ENCODE measurements around the gene EIF4E2. TPM values are rescaled to one million over a fixed set of nuclear protein-coding genes. Genes with fewer than 3 reads are reported as not detected.
A peak's percentile ranks its signal among the peaks of the same experiment; 100 is the strongest.

Gene EIF4E2
- total RNA-seq, 4 donors from 2014 or later: 26.6 to 54.2 (median 34.1) TPM

- Histone ChIP-seq H3K27me3 (peaks cover 86% of the 10 kb centered on the region), H3K4me3 (peak overlapping the region; percentile 28)
- TF ChIP-seq CTCF (IDR thresholded peaks at IDR 0.05) (peak in 1 of 2 donors; percentile 96), POLR2A (IDR thresholded peaks at IDR 0.05) (no peak)
Observed at GRCh38 chr2:232521959-232522622, 28.4 kb upstream of the EIF4E2 start.

GRCh38 chr2:232522623-232523401 lies 27.7 kb upstream of the EIF4E2 start:
- Histone ChIP-seq H3K27me3 (peaks cover 86% of the 10 kb centered on the region), H3K27ac (no peak overlapping the region), H3K9me3 (no peaks in the 10 kb centered on the region), H3K4me1 (peaks cover 35% of the 10 kb centered on the region), H3K4me3 (peak overlapping the region; percentile 28), H3K36me3 (no peaks in the 10 kb centered on the region)
- TF ChIP-seq POLR2A (IDR thresholded peaks at IDR 0.05) (no peak), POLR2AphosphoS5 (IDR thresholded peaks at IDR 0.05) (no peak), CTCF (IDR thresholded peaks at IDR 0.05) (no peak), EP300 (IDR thresholded peaks at IDR 0.05) (no peak)
- no peak for DNase-seq (ENCODE audit: low spot score in 2 of 2)
- 23% methylated on average over 17 of the region's 46 CpGs for WGBS

More at GRCh38 chr2:232521959-232522622, 28.4 kb upstream of the EIF4E2 start:
- Histone ChIP-seq H3K27ac (no peak overlapping the region), H3K9me3 (no peaks in the 10 kb centered on the region), H3K36me3 (no peaks in the 10 kb centered on the region), H3K4me1 (peaks cover 35% of the 10 kb centered on the region)
- WGBS: no CpG with 5 or more reads among the region's 66 CpGs
- DNase-seq (ENCODE audit: low spot score in 2 of 2): no peak

GRCh38 chr2:232523402-232523681 lies 27.1 kb upstream of the EIF4E2 start:
- no CpG with 5 or more reads among the region's 16 CpGs for WGBS
- peak overlapping the region; percentile 42 for H3K4me3 ChIP-seq

GRCh38 chr2:232523682-232524597 lies 26.5 kb upstream of the EIF4E2 start:
- H3K27me3 ChIP-seq: peaks cover 78% of the 10 kb centered on the region
- H3K9me3 ChIP-seq: no peaks in the 10 kb centered on the region
- H3K36me3 ChIP-seq: no peaks in the 10 kb centered on the region
- peak overlapping the region; percentile 42 for H3K4me3 ChIP-seq
- TF ChIP-seq POLR2A (IDR thresholded peaks at IDR 0.05) (no peak), EP300 (IDR thresholded peaks at IDR 0.05) (no peak), CTCF (IDR thresholded peaks at IDR 0.05) (no peak), POLR2AphosphoS5 (IDR thresholded peaks at IDR 0.05) (no peak)
- no peak for DNase-seq (ENCODE audit: low spot score in 2 of 2)
- WGBS: under 1% methylated on average over 39 of the region's 75 CpGs
- H3K4me1 ChIP-seq: peaks cover 35% of the 10 kb centered on the region
- no peak overlapping the region for H3K27ac ChIP-seq

More at GRCh38 chr2:232523402-232523681, 27.1 kb upstream of the EIF4E2 start:
- peaks cover 84% of the 10 kb centered on the region for H3K27me3 ChIP-seq
- no peak for TF ChIP-seq POLR2AphosphoS5 (IDR thresholded peaks at IDR 0.05)
- no peak for TF ChIP-seq POLR2A (IDR thresholded peaks at IDR 0.05)
- no peak for TF ChIP-seq EP300 (IDR thresholded peaks at IDR 0.05)
- TF ChIP-seq CTCF (IDR thresholded peaks at IDR 0.05): no peak
- no peaks in the 10 kb centered on the region for H3K36me3 ChIP-seq
- no peak for DNase-seq (ENCODE audit: low spot score in 2 of 2)
- peaks cover 35% of the 10 kb centered on the region for H3K4me1 ChIP-seq
- no peak overlapping the region for H3K27ac ChIP-seq
- H3K9me3 ChIP-seq: no peaks in the 10 kb centered on the region
